ENCODE data around the gene ZNF609. TPM values are rescaled to one million over a fixed set of nuclear protein-coding genes. Genes with fewer than 3 reads are reported as not detected.

Gene ZNF609
- total and polyA plus RNA-seq, 10 of the 15 experiments (the other 5 are each of a cell fraction or from before 2014, with no cell fraction given) = 5.1 to 35.3 (median 13.6) TPM

DNA sequence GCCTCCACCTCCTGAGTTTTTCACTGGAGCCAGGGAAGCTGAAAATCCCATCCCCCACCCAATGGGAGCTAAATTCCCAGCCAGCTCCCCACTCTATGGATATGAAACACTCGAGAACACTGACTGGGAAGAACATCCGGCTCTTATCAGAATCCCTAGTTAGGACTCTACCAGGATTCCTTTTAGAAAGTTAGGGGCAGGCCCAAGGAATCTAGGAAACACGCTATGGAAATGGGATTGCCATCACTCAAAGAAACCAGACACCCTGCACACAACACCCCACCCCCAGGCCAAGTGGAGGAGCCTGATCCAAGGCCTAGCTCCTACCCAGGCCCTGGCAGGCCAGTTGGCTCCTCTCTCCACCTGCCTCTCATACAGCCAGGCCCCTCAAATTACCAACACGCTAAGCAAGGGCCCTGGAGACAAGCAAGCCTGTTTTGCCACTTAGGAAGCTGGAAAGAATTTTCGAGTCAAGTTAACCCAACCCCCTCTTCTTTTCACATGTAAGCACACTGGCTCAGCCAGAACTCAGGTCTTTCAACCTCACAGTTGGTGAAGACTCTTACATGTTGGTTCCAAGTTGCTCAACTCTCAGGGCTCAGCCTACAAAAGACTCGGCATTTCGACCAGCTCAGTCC, 239.5 kb downstream of the ZNF609 start (continued):
- TF ChIP-seq IKZF2 (IDR thresholded peaks at IDR 0.05) (peak in 1 of 2 experiments; percentile 8; a peak in 1 of 4 replicates), EZH2 (IDR thresholded peaks at IDR 0.05; ENCODE audit: borderline replicate concordance, control insufficient read depth, low read depth, low read length) (no peak), BCLAF1 (IDR thresholded peaks at IDR 0.05) (no peak), RELA (IDR thresholded peaks at IDR 0.05; ENCODE audit: borderline replicate concordance, partially characterized antibody) (no peak), IKZF1 (conservative IDR thresholded peaks at IDR 0.05) (peak; percentile 25; the same call in 1 of the 2 replicates), ZBED1 (IDR thresholded peaks at IDR 0.05; ENCODE audit: borderline replicate concordance) (no peak), MAX (IDR thresholded peaks at IDR 0.05; ENCODE audit: low read depth, low read length) (no peak), FOXK2 (IDR thresholded peaks at IDR 0.05) (no peak), RUNX3 (IDR thresholded peaks at IDR 0.05; ENCODE audit: low read length) (no peak)
- TF ChIP-seq, protein P1, sequence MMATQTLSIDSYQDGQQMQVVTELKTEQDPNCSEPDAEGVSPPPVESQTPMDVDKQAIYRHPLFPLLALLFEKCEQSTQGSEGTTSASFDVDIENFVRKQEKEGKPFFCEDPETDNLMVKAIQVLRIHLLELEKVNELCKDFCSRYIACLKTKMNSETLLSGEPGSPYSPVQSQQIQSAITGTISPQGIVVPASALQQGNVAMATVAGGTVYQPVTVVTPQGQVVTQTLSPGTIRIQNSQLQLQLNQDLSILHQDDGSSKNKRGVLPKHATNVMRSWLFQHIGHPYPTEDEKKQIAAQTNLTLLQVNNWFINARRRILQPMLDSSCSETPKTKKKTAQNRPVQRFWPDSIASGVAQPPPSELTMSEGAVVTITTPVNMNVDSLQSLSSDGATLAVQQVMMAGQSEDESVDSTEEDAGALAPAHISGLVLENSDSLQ (IDR thresholded peaks at IDR 0.05) = no peak
